ENCODE results near the gene MRPL20.

DNA sequence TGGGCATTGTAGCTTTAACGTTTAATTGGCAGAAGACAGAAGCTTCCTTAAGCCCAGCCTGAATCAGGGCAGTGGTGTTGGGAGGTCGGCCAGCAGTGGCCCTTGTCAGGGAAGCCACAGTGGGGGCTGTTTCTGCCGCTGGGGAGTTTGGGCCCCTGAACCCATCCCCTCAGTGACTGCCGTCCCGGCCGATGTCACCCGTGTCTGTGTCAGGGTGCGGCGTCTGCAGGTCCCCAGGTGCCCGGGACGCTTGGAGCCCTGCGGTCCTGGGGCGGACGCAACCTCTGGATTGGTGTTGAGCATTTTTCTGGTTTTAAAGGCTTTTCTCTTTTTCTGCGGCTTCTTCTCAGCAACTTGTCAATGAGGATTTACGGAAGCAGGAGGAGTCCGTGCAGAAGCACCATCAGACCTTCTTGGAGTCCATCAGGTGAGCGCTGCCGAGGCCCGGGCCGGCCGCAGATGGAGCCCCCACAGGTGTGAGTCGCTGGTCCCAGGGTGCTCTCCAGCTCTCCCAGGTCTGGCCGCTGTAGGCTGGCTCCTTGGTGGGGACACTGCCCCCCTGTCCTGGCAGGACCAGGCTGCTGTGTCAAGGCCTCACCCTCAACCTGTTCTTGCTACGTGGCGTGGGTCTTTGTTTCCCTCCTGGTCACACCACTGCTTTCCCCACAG is 44.7 kb upstream of the MRPL20 start:
- TF ChIP-seq POLR2A (IDR thresholded peaks at IDR 0.05) (no peak), POLR2AphosphoS5 (IDR thresholded peaks at IDR 0.05) (no peak)
- TF ChIP-seq, protein P1, sequence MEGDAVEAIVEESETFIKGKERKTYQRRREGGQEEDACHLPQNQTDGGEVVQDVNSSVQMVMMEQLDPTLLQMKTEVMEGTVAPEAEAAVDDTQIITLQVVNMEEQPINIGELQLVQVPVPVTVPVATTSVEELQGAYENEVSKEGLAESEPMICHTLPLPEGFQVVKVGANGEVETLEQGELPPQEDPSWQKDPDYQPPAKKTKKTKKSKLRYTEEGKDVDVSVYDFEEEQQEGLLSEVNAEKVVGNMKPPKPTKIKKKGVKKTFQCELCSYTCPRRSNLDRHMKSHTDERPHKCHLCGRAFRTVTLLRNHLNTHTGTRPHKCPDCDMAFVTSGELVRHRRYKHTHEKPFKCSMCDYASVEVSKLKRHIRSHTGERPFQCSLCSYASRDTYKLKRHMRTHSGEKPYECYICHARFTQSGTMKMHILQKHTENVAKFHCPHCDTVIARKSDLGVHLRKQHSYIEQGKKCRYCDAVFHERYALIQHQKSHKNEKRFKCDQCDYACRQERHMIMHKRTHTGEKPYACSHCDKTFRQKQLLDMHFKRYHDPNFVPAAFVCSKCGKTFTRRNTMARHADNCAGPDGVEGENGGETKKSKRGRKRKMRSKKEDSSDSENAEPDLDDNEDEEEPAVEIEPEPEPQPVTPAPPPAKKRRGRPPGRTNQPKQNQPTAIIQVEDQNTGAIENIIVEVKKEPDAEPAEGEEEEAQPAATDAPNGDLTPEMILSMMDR (IDR thresholded peaks at IDR 0.05), result no peak

All from suprapubic skin (tissue), 4 donors.